A172 (cell line): ENCODE data around the gene KPNA5. TPM values are rescaled to one million over a fixed set of nuclear protein-coding genes. Genes with fewer than 3 reads are reported as not detected.

Source experiments
- DNase-seq: peaks from one replicate; pipeline ENCODE4 v3.0.0-alpha.2; 2015; ENCODE audit warnings: low spot score
- total RNA-seq: library from RNA; depleted of rRNA; stranded (reverse); fragments of >200 nt; shearing (Covaris generic); gene quantifications from 2 replicates; pipeline ENCODE4 v1.2.3, GENCODE V29; 2014; rRNA removed

The KPNA5 gene
- total RNA-seq, 1 experiment from 2014 or later, result 5.2 TPM

DNA sequence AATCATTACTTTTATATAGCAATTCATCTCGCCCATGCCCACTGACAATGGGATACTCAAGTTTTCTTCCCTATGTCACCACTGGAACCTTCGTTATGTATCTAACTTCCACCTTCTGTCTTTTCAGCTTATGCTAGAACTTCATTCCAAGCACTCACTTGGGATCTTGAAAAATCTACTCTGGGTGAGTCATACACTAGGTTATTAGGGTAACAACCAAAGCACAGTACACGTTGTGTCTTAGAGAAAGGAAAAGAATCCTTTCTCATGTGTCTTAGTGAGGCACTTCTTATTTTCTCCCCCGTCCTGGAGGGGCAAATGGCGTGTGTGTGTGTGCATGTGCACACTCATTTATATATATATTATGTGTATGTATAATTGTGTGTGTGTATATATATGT, 102.8 kb downstream of the KPNA5 start:
- DNase-seq, result no peak

Other genes starting within 250 kb of the KPNA5 start
- gene CALHM6, start 219.8 kb upstream of the KPNA5 start, total RNA-seq, result not detected in 2 replicates
- 3.8 and 4.1 TPM in 2 replicates for gene CALHM5, start 169.6 kb upstream of the KPNA5 start, total RNA-seq
- not detected in 2 replicates for gene TRAPPC3L, start 135.5 kb upstream of the KPNA5 start, total RNA-seq
- not detected in 2 replicates for gene CALHM4, start 127.5 kb upstream of the KPNA5 start, total RNA-seq
- 51.8 and 93.1 TPM in 2 replicates for gene RWDD1, start 109.7 kb upstream of the KPNA5 start, total RNA-seq
- gene RSPH4A, start 64.7 kb upstream of the KPNA5 start, total RNA-seq, result not detected in 2 replicates
- 19.0 and 20.1 TPM in 2 replicates for gene ZUP1, start 12.4 kb upstream of the KPNA5 start, total RNA-seq
- not detected in 2 replicates for gene FAM162B, start 84.5 kb downstream of the KPNA5 start, total RNA-seq
- not detected in 2 replicates for gene GPRC6A, start 147.9 kb downstream of the KPNA5 start, total RNA-seq
- not detected in 2 replicates for gene RFX6, start 196.0 kb downstream of the KPNA5 start, total RNA-seq